Parathyroid adenoma (tissue), 2 donors: ENCODE results near the gene EPC2.

ENCODE experiments used
- H2AFZ ChIP-seq: fragments of 300-600 bp; sonication (generic); one replicate; pipeline ENCODE4 v1.7.0; 2017; ENCODE audit warnings: antibody characterized with exemption, mild to moderate bottlenecking
- H3K27ac ChIP-seq: fragments of 300-600 bp; sonication (generic); one replicate; pipeline ENCODE4 v1.7.0; 2017
- H3K27me3 ChIP-seq: fragments of 300-600 bp; sonication (generic); one replicate; pipeline ENCODE4 v1.7.0; 2017; ENCODE audit warnings: low read length; ENCODE audit not compliant: control insufficient read depth, insufficient read depth
- H3K36me3 ChIP-seq: fragments of 300-600 bp; sonication (generic); one replicate; pipeline ENCODE4 v1.7.0; 2017; ENCODE audit warnings: low read length; ENCODE audit not compliant: control insufficient read depth, insufficient read depth
- H3K4me1 ChIP-seq: fragments of 300-600 bp; sonication (generic); one replicate; pipeline ENCODE4 v1.7.0; 2017; ENCODE audit warnings: control low read depth
- H3K4me2 ChIP-seq: fragments of 300-600 bp; sonication (generic); one replicate; pipeline ENCODE4 v1.7.0; 2017; ENCODE audit warnings: low read length
- H3K4me3 ChIP-seq: fragments of 300-600 bp; sonication (generic); one replicate; pipeline ENCODE4 v1.7.0; 2017; ENCODE audit warnings: low read depth, low read length
- H3K79me2 ChIP-seq: fragments of 300-600 bp; sonication (generic); one replicate; pipeline ENCODE4 v1.7.0; 2017; ENCODE audit warnings: control low read depth
- H3K9ac ChIP-seq: fragments of 300-600 bp; sonication (generic); one replicate; pipeline ENCODE4 v1.7.0; 2017; ENCODE audit warnings: mild to moderate bottlenecking
- H3K9me3 ChIP-seq: fragments of 300-600 bp; sonication (generic); one replicate; pipeline ENCODE4 v1.7.0; 2017; ENCODE audit warnings: low read length; ENCODE audit not compliant: control insufficient read depth
- TF ChIP-seq, protein P1 (sequence below): fragments of 300-600 bp; sonication (generic); IDR thresholded peaks from one replicate; pipeline ENCODE4 v1.7.0; 2017; ENCODE audit warnings: antibody characterized with exemption, mild to moderate bottlenecking
- donor health status: primary hyperparathyroidism.

Gene EPC2

GRCh38 chr2:148746973-148747372 is 102.4 kb downstream of the EPC2 start:
- Histone ChIP-seq H3K36me3 (no peaks in the 10 kb centered on the region), H2AFZ (no peak overlapping the region), H3K27ac (no peak overlapping the region)

DNA sequence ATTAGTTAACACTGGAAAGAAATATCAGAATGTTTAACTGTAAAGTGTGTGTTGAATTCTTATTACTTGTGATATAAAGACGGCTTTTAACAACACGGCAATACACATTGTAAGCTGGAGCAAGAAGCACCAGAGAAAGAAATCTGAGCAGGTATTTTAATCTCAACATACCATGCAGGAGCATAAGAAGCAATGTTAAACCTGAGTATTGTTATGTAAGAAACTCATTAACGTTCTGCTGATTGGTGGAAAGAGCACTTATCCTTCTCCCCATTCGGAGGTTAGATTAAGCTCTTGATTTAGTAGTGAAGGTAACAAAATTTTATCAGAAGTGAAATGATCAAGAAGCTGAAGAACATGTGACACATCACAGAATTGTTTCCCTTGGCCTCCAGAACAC is 107.4 kb downstream of the EPC2 start:
- Histone ChIP-seq H3K4me2 (no peak overlapping the region), H3K4me3 (no peak overlapping the region), H3K27ac (no peak overlapping the region), H3K79me2 (peaks cover 16% of the 10 kb centered on the region), H3K9ac (no peak overlapping the region), H3K9me3 (no peaks in the 10 kb centered on the region), H3K4me1 (peaks cover 7% of the 10 kb centered on the region), H2AFZ (no peak overlapping the region), H3K27me3 (no peaks in the 10 kb centered on the region), H3K36me3 (no peaks in the 10 kb centered on the region)
- TF ChIP-seq, protein P1, sequence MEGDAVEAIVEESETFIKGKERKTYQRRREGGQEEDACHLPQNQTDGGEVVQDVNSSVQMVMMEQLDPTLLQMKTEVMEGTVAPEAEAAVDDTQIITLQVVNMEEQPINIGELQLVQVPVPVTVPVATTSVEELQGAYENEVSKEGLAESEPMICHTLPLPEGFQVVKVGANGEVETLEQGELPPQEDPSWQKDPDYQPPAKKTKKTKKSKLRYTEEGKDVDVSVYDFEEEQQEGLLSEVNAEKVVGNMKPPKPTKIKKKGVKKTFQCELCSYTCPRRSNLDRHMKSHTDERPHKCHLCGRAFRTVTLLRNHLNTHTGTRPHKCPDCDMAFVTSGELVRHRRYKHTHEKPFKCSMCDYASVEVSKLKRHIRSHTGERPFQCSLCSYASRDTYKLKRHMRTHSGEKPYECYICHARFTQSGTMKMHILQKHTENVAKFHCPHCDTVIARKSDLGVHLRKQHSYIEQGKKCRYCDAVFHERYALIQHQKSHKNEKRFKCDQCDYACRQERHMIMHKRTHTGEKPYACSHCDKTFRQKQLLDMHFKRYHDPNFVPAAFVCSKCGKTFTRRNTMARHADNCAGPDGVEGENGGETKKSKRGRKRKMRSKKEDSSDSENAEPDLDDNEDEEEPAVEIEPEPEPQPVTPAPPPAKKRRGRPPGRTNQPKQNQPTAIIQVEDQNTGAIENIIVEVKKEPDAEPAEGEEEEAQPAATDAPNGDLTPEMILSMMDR = no peak

More at GRCh38 chr2:148746973-148747372, 102.4 kb downstream of the EPC2 start:
- Histone ChIP-seq H3K79me2 (peaks cover 5% of the 10 kb centered on the region), H3K4me1 (peaks cover 5% of the 10 kb centered on the region), H3K4me3 (no peak overlapping the region), H3K9me3 (no peaks in the 10 kb centered on the region), H3K9ac (no peak overlapping the region), H3K27me3 (no peaks in the 10 kb centered on the region), H3K4me2 (no peak overlapping the region)
- TF ChIP-seq, protein P1 = no peak

GRCh38 chr2:148752977-148753376 is 108.4 kb downstream of the EPC2 start:
- Histone ChIP-seq H3K27ac (no peak overlapping the region), H3K9me3 (no peaks in the 10 kb centered on the region), H3K36me3 (no peaks in the 10 kb centered on the region), H3K4me2 (no peak overlapping the region), H2AFZ (no peak overlapping the region), H3K4me3 (no peak overlapping the region), H3K79me2 (peaks cover 14% of the 10 kb centered on the region), H3K27me3 (no peaks in the 10 kb centered on the region), H3K4me1 (peaks cover 7% of the 10 kb centered on the region), H3K9ac (no peak overlapping the region)
- TF ChIP-seq, protein P1 = no peak

DNA sequence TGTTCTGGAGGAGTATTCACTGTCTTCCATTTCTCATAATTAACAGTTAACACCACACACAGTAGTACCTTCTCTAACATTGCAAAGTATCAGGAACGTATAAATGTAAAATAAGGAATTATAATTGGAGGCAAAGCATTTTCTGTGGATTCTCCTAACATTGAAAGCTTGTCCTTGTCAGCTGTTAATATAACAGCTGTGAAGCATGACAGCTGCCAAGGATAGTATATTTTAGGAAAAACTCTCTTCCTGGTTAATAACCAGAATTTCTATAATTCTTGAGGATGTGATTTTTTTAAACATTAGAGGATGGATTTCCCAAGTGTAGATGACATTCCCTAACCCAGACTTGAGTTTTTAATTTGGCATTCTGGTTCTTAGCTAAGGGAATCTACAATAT is 110.3 kb downstream of the EPC2 start:
- TF ChIP-seq, protein P1 = no peak

GRCh38 chr2:148756292-148756975 is 111.9 kb downstream of the EPC2 start:
- Histone ChIP-seq H3K4me3 (no peak overlapping the region), H3K27ac (no peak overlapping the region)

More for the DNA sequence above, 110.3 kb downstream of the EPC2 start:
- H2AFZ ChIP-seq = no peak overlapping the region
- H3K27ac ChIP-seq = no peak overlapping the region
- H3K4me3 ChIP-seq = no peak overlapping the region
- no peaks in the 10 kb centered on the region for H3K9me3 ChIP-seq
- H3K79me2 ChIP-seq = peaks cover 11% of the 10 kb centered on the region
- no peaks in the 10 kb centered on the region for H3K36me3 ChIP-seq
- no peaks in the 10 kb centered on the region for H3K27me3 ChIP-seq
- peaks cover 7% of the 10 kb centered on the region for H3K4me1 ChIP-seq
- no peak overlapping the region for H3K9ac ChIP-seq
- no peak overlapping the region for H3K4me2 ChIP-seq

More at GRCh38 chr2:148756292-148756975, 111.9 kb downstream of the EPC2 start:
- peaks cover 7% of the 10 kb centered on the region for H3K4me1 ChIP-seq
- no peaks in the 10 kb centered on the region for H3K36me3 ChIP-seq
- no peak overlapping the region for H2AFZ ChIP-seq
- TF ChIP-seq, protein P1 = no peak
- H3K9ac ChIP-seq = no peak overlapping the region
- H3K27me3 ChIP-seq = no peaks in the 10 kb centered on the region
- no peak overlapping the region for H3K4me2 ChIP-seq
- peaks cover 11% of the 10 kb centered on the region for H3K79me2 ChIP-seq
- no peaks in the 10 kb centered on the region for H3K9me3 ChIP-seq
